ENCODE data around the gene TPRN. TPM values are rescaled to one million over a fixed set of nuclear protein-coding genes. Genes with fewer than 3 reads are reported as not detected.
"Not testable (repeated sequence)": the region's sequence is repeated elsewhere in the genome, so short reads cannot be mapped to it uniquely, and the experiment has no call there.

The TPRN gene
- total RNA-seq, 1 donor = 2.4 TPM

GRCh38 chr9:137239541-137240200 lies 39.1 kb upstream of the TPRN start:
- Histone ChIP-seq H3K4me1 (ENCODE audit: insufficient read depth, low read length) (peaks cover 55% of the 10 kb centered on the region), H3K4me3 (ENCODE audit: low read length) (peak overlapping the region; percentile 61)
- H3K27me3 ChIP-seq (ENCODE audit: insufficient read depth, low read length); H3K9me3 ChIP-seq (ENCODE audit: low read depth, low read length): not testable (repeated sequence)

- H3K9me3 ChIP-seq (ENCODE audit: low read depth, low read length) = no peaks in the 10 kb centered on the region
- H3K27me3 ChIP-seq (ENCODE audit: insufficient read depth, low read length) = no peaks in the 10 kb centered on the region
- peaks cover 52% of the 10 kb centered on the region for H3K4me1 ChIP-seq (ENCODE audit: insufficient read depth, low read length)
- no peak overlapping the region for H3K4me3 ChIP-seq (ENCODE audit: low read length)
Observed at GRCh38 chr9:137237759-137238726, 37.5 kb upstream of the TPRN start.

- H3K4me3 ChIP-seq (ENCODE audit: low read length) = no peak overlapping the region
- peaks cover 41% of the 10 kb centered on the region for H3K4me1 ChIP-seq (ENCODE audit: insufficient read depth, low read length)
Observed at GRCh38 chr9:137236936-137237421, 36.4 kb upstream of the TPRN start.

GRCh38 chr9:137236238-137236935 lies 35.8 kb upstream of the TPRN start:
- Histone ChIP-seq H3K4me3 (ENCODE audit: low read length) (no peak overlapping the region), H3K9me3 (ENCODE audit: low read depth, low read length) (no peaks in the 10 kb centered on the region), H3K27me3 (ENCODE audit: insufficient read depth, low read length) (no peaks in the 10 kb centered on the region), H3K4me1 (ENCODE audit: insufficient read depth, low read length) (peaks cover 38% of the 10 kb centered on the region)

More at GRCh38 chr9:137236936-137237421, 36.4 kb upstream of the TPRN start:
- no peaks in the 10 kb centered on the region for H3K27me3 ChIP-seq (ENCODE audit: insufficient read depth, low read length)
- H3K9me3 ChIP-seq (ENCODE audit: low read depth, low read length) = no peaks in the 10 kb centered on the region

- Histone ChIP-seq H3K4me1 (ENCODE audit: insufficient read depth, low read length) (peaks cover 38% of the 10 kb centered on the region), H3K4me3 (ENCODE audit: low read length) (no peak overlapping the region), H3K9me3 (ENCODE audit: low read depth, low read length) (no peaks in the 10 kb centered on the region), H3K27me3 (ENCODE audit: insufficient read depth, low read length) (no peaks in the 10 kb centered on the region)
Observed at GRCh38 chr9:137235424-137236237, 35.1 kb upstream of the TPRN start.

GRCh38 chr9:137234758-137235423 lies 34.4 kb upstream of the TPRN start:
- Histone ChIP-seq H3K9me3 (ENCODE audit: low read depth, low read length) (no peaks in the 10 kb centered on the region), H3K27me3 (ENCODE audit: insufficient read depth, low read length) (no peaks in the 10 kb centered on the region), H3K4me3 (ENCODE audit: low read length) (no peak overlapping the region), H3K4me1 (ENCODE audit: insufficient read depth, low read length) (peaks cover 31% of the 10 kb centered on the region)

- no peaks in the 10 kb centered on the region for H3K9me3 ChIP-seq (ENCODE audit: low read depth, low read length)
- no peaks in the 10 kb centered on the region for H3K27me3 ChIP-seq (ENCODE audit: insufficient read depth, low read length)
- no peak overlapping the region for H3K4me3 ChIP-seq (ENCODE audit: low read length)
- peaks cover 24% of the 10 kb centered on the region for H3K4me1 ChIP-seq (ENCODE audit: insufficient read depth, low read length)
Observed at GRCh38 chr9:137234055-137234697, 33.6 kb upstream of the TPRN start.

- H3K9me3 ChIP-seq (ENCODE audit: low read depth, low read length) = no peaks in the 10 kb centered on the region
- peaks cover 17% of the 10 kb centered on the region for H3K4me1 ChIP-seq (ENCODE audit: insufficient read depth, low read length)
- H3K27me3 ChIP-seq (ENCODE audit: insufficient read depth, low read length) = no peaks in the 10 kb centered on the region
- no peak overlapping the region for H3K4me3 ChIP-seq (ENCODE audit: low read length)
Observed at GRCh38 chr9:137233143-137233980, 32.8 kb upstream of the TPRN start.

GRCh38 chr9:137232510-137232909 lies 32.0 kb upstream of the TPRN start:
- no peaks in the 10 kb centered on the region for H3K9me3 ChIP-seq (ENCODE audit: low read depth, low read length)
- peaks cover 17% of the 10 kb centered on the region for H3K4me1 ChIP-seq (ENCODE audit: insufficient read depth, low read length)
- H3K4me3 ChIP-seq (ENCODE audit: low read length) = no peak overlapping the region
- no peaks in the 10 kb centered on the region for H3K27me3 ChIP-seq (ENCODE audit: insufficient read depth, low read length)

GRCh38 chr9:137232101-137232500 lies 31.6 kb upstream of the TPRN start:
- Histone ChIP-seq H3K4me1 (ENCODE audit: insufficient read depth, low read length) (peaks cover 17% of the 10 kb centered on the region), H3K9me3 (ENCODE audit: low read depth, low read length) (no peaks in the 10 kb centered on the region), H3K4me3 (ENCODE audit: low read length) (no peak overlapping the region), H3K27me3 (ENCODE audit: insufficient read depth, low read length) (no peaks in the 10 kb centered on the region)

GRCh38 chr9:137231372-137232039 lies 31.0 kb upstream of the TPRN start:
- H3K4me3 ChIP-seq (ENCODE audit: low read length) = no peak overlapping the region

GRCh38 chr9:137230705-137231371 lies 30.3 kb upstream of the TPRN start, which contains the start of gene SLC34A3:
Gene SLC34A3, plus strand, starts transcription at chr9:137230901. Its CDS starts 802 bp downstream, at chr9:137231703.
- no peak within 1 kb of the TSS for H3K4me3 ChIP-seq (ENCODE audit: low read length)
- H3K4me1 ChIP-seq (ENCODE audit: insufficient read depth, low read length) = peaks cover 4% of the 10 kb centered on the region
- no peaks in the 10 kb centered on the region for H3K9me3 ChIP-seq (ENCODE audit: low read depth, low read length)
- no peaks in the 10 kb centered on the region for H3K27me3 ChIP-seq (ENCODE audit: insufficient read depth, low read length)

More at GRCh38 chr9:137231372-137232039, 31.0 kb upstream of the TPRN start:
- Histone ChIP-seq H3K4me1 (ENCODE audit: insufficient read depth, low read length) (peaks cover 11% of the 10 kb centered on the region), H3K9me3 (ENCODE audit: low read depth, low read length) (no peaks in the 10 kb centered on the region), H3K27me3 (ENCODE audit: insufficient read depth, low read length) (no peaks in the 10 kb centered on the region)
